H1 (cell line): ENCODE results near the gene SIRT6. TPM values are rescaled to one million over a fixed set of nuclear protein-coding genes. Genes with fewer than 3 reads are reported as not detected.

Experiments
- CHD1 ChIP-seq: IDR thresholded peaks from 2 replicates; pipeline ENCODE4 v1.6.1; 2012; ENCODE audit warnings: low read depth, low read length, improper control_type of control experiment
- EP300 ChIP-seq, 2 experiments: IDR thresholded peaks; 1 replicate in 1 of 2; 2 replicates in 1 of 2; pipeline ENCODE4 v1.6.1; 2011 to 2012; ENCODE audit warnings: low read depth in 2 of 2, low read length in 2 of 2, mild to moderate bottlenecking in 2 of 2, borderline replicate concordance in 1 of 2, inconsistent platforms in 1 of 2, moderate library complexity in 1 of 2
- HDAC2 ChIP-seq, 2 experiments: fragments of 300-600 bp in 1 of 2; sonication (generic) in 1 of 2; IDR thresholded peaks; 2 replicates each; pipeline ENCODE4 v1.6.1; 2011 to 2012; ENCODE audit warnings: low read depth in 2 of 2, low read length in 2 of 2, mild to moderate bottlenecking in 2 of 2, moderate library complexity in 2 of 2, borderline replicate concordance in 1 of 2, inconsistent platforms in 1 of 2
- HDAC6 ChIP-seq: IDR thresholded peaks from one replicate; pipeline ENCODE4 v1.7.1; 2012; ENCODE audit warnings: low read depth, mild to moderate bottlenecking, inconsistent platforms, low read length, moderate library complexity
- POLR2AphosphoS5 ChIP-seq: IDR thresholded peaks from 2 replicates; pipeline ENCODE4 v1.6.1; 2011; ENCODE audit warnings: low read depth, low read length
- polyA plus RNA-seq, 7 experiments: library from polyadenylated mRNA; depleted of rRNA in 3 of 7; stranded (reverse) in 5 of 7; unstranded in 2 of 7; fragments of >200 nt in 5 of 7; fragments of 200-250 nt in 2 of 7; gene quantifications; 1 replicate in 5 of 7; 2 replicates in 1 of 7; 4 replicates in 1 of 7; pipeline versions ENCODE4 v1.2.1 to v1.2.3, GENCODE V29; 2011 to 2013; ENCODE audit warnings: missing spikeins in 2 of 7, mixed read lengths in 2 of 7
- total RNA-seq: library from RNA; stranded (reverse); fragmentation: NEBNext Ultra II Directional; extraction: Animal tissue kit (Norgen Biotek cat#: 25700); gene quantifications from 2 replicates; pipeline ENCODE4 v1.2.1, GENCODE V29; 2021
- TF ChIP-seq, protein P1 (sequence below), 3 experiments: IDR thresholded peaks; 1 replicate in 2 of 3; 2 replicates in 1 of 3; pipeline versions ENCODE4 v1.5.1 to v1.6.1; 2011; ENCODE audit warnings: low read length in 3 of 3, mild to moderate bottlenecking in 3 of 3, inconsistent platforms in 2 of 3, low read depth in 1 of 3, moderate library complexity in 1 of 3; ENCODE audit not compliant: insufficient read depth in 1 of 3; ENCODE audit errors: control extremely low read depth in 1 of 3

Gene SIRT6
- total and polyA plus RNA-seq, 2 of the 8 experiments (the other 6 are each of a cell fraction or from before 2014, with no cell fraction given) = 25.2 to 27.0 TPM

DNA sequence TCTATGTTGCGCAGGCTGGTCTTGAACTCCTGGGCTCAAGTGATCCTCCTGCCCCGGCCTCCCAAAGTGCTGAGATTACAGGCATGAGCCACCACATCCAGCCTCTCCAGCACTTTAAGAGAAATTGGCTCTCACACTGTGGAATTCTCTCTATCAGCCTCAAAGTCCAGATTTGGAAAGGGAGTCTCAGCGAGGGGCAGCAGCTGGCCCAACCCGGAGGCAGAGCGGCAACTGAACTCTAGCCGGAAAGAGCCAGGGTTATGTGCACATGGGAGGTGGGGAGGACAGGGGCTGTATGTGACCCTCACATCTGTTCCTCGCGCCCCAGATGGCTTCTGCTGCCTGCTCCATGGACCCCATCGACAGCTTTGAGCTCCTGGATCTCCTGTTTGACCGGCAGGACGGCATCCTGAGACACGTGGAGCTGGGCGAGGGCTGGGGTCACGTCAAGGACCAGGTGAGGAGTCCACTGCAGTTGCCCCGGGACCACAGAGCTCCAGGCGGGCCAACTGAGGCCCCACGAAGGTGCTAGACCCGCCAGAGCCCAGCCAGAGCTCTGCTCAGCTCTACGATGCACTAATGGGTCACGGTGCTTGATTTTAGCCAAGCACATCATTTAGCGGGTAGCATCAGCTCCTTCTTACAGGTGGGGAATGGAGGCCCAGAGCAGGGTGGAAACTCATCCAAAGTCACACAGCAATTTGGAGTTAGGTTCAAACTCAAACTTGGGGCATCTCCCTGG, 27.6 kb downstream of the SIRT6 start (continued):
- TF ChIP-seq, protein P1, sequence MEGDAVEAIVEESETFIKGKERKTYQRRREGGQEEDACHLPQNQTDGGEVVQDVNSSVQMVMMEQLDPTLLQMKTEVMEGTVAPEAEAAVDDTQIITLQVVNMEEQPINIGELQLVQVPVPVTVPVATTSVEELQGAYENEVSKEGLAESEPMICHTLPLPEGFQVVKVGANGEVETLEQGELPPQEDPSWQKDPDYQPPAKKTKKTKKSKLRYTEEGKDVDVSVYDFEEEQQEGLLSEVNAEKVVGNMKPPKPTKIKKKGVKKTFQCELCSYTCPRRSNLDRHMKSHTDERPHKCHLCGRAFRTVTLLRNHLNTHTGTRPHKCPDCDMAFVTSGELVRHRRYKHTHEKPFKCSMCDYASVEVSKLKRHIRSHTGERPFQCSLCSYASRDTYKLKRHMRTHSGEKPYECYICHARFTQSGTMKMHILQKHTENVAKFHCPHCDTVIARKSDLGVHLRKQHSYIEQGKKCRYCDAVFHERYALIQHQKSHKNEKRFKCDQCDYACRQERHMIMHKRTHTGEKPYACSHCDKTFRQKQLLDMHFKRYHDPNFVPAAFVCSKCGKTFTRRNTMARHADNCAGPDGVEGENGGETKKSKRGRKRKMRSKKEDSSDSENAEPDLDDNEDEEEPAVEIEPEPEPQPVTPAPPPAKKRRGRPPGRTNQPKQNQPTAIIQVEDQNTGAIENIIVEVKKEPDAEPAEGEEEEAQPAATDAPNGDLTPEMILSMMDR (IDR thresholded peaks at IDR 0.05; ENCODE audit: control extremely low read depth in 1 of 3, insufficient read depth in 1 of 3, low read depth in 1 of 3, low read length in 3 of 3) = no peak
- no peak for TF ChIP-seq EP300 (IDR thresholded peaks at IDR 0.05; ENCODE audit: borderline replicate concordance in 1 of 2, low read depth in 2 of 2, low read length in 2 of 2)
- TF ChIP-seq CHD1 = no peak
- no peak for TF ChIP-seq HDAC2 (IDR thresholded peaks at IDR 0.05; ENCODE audit: borderline replicate concordance in 1 of 2, low read depth in 2 of 2, low read length in 2 of 2)
- no peak for TF ChIP-seq HDAC6
- no peak for TF ChIP-seq POLR2AphosphoS5
